DOHH2 (cell line): Measurements from ENCODE around the gene CRTAP.

Experiments
- H3F3A ChIP-seq: fragments of 200-600 bp; sonication (generic), shearing (Covaris generic); 2 replicates; pipeline ENCODE4 v1.6.0; 2016; ENCODE audit warnings: antibody characterized with exemption, mild to moderate bottlenecking; ENCODE audit not compliant: control insufficient read depth, insufficient read depth
- H3K27ac ChIP-seq: fragments of 200-600 bp; sonication (generic); 2 replicates; pipeline ENCODE4 v1.5.1; 2014; ENCODE audit warnings: low read depth, mild to moderate bottlenecking, low read length, moderate library complexity
- H3K27me3 ChIP-seq: fragments of 200-600 bp; sonication (generic); 2 replicates; pipeline ENCODE4 v1.6.1; 2014; ENCODE audit warnings: mild to moderate bottlenecking, low read length, mixed read lengths; ENCODE audit not compliant: control insufficient read depth
- H3K36me3 ChIP-seq: fragments of 200-600 bp; sonication (generic); 2 replicates; pipeline ENCODE4 v1.6.1; 2014; ENCODE audit warnings: mild to moderate bottlenecking, low read length, moderate library complexity, mixed read lengths; ENCODE audit not compliant: control insufficient read depth
- H3K4me1 ChIP-seq: fragments of 200-600 bp; sonication (generic); 2 replicates; pipeline ENCODE4 v1.6.1; 2014; ENCODE audit warnings: mild to moderate bottlenecking, low read length, mixed read lengths; ENCODE audit not compliant: control insufficient read depth
- H3K4me2 ChIP-seq: fragments of 200-600 bp; sonication (generic); 2 replicates; pipeline ENCODE4 v1.6.0; 2014; ENCODE audit warnings: mild to moderate bottlenecking, low read length, moderate library complexity
- H3K4me3 ChIP-seq: fragments of 200-600 bp; sonication (generic); 2 replicates; pipeline ENCODE4 v1.5.1; 2014; ENCODE audit warnings: mild to moderate bottlenecking, low read length, mixed read lengths
- H3K79me2 ChIP-seq: fragments of 200-600 bp; sonication (generic); 2 replicates; pipeline ENCODE4 v1.6.1; 2014; ENCODE audit warnings: mild to moderate bottlenecking, low read length, mixed read lengths; ENCODE audit not compliant: control insufficient read depth
- H3K9me2 ChIP-seq: fragments of 200-600 bp; sonication (generic); replicated peaks from 2 replicates; pipeline ENCODE4 v1.6.1; 2014; ENCODE audit warnings: mild to moderate bottlenecking, low read length, mixed read lengths; ENCODE audit not compliant: control insufficient read depth
- H3K9me3 ChIP-seq: fragments of 200-600 bp; sonication (generic); 2 replicates; pipeline ENCODE4 v1.6.1; 2014; ENCODE audit warnings: antibody characterized with exemption, low read length, mixed read lengths; ENCODE audit not compliant: control insufficient read depth, insufficient read depth
- H4K20me1 ChIP-seq: fragments of 200-600 bp; sonication (generic); 2 replicates; pipeline ENCODE4 v1.6.0; 2014; ENCODE audit warnings: low read depth, mild to moderate bottlenecking, antibody characterized with exemption, low read length, moderate library complexity; ENCODE audit not compliant: control insufficient read depth, insufficient read depth
- CTCF ChIP-seq: fragments of 200-600 bp; sonication (generic); IDR thresholded peaks from one replicate; pipeline ENCODE4 v1.5.1; 2014; ENCODE audit warnings: antibody characterized with exemption, mild to moderate bottlenecking, low read depth, low read length; ENCODE audit not compliant: poor library complexity, severe bottlenecking
- EZH2phosphoT487 ChIP-seq: fragments of 200-600 bp; sonication (generic); IDR thresholded peaks from 2 replicates; pipeline ENCODE4 v1.6.1; 2017; ENCODE audit warnings: borderline replicate concordance, mild to moderate bottlenecking, antibody characterized with exemption, low read length, moderate library complexity, mixed read lengths

The CRTAP gene

DNA sequence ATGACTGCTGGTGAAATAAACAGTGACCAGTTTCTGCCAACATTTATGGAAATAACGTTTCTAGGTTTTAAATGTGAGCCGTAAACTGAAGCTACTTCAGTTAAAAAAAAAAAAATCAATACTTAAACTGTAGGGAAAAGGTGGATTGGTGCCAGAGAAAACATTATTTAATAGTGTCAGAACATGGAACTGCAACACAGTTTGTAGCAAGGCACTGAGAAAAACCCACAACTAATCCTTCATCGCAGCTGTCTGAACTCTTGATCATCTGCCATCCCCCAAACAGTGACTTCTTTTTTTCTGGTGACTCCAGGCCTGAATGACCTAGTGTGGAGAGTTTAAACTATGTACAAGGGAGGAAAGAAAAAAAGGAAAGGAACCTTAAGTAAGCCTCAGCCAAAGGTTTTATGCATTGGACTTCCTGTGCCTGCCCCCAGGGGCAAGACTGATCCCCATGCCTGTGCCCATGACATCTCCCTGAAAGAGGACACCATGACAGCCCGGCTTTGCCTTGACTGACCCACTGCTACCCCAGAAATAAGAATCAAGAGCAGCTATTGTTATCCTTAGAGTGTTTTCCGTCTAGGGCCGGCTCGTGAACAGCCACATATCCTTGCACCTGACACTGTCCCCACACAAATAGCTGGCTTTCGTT is 33.1 kb downstream of the CRTAP start:
- Histone ChIP-seq H4K20me1 (no peaks in the 10 kb centered on the region), H3K79me2 (no peaks in the 10 kb centered on the region), H3K27me3 (no peaks in the 10 kb centered on the region), H3K4me1 (no peaks in the 10 kb centered on the region), H3K9me3 (no peaks in the 10 kb centered on the region), H3K9me2 (no peaks in the 10 kb centered on the region), H3K36me3 (peaks cover 3% of the 10 kb centered on the region; the same call in 1 of the 2 replicates), H3K27ac (no peak overlapping the region), H3K4me3 (no peak overlapping the region), H3F3A (no peaks in the 10 kb centered on the region), H3K4me2 (no peak overlapping the region)
- TF ChIP-seq CTCF (no peak), EZH2phosphoT487 (no peak)

GRCh38 chr3:33149342-33149741 is 35.5 kb downstream of the CRTAP start:
- H3K4me3 ChIP-seq: no peak overlapping the region
- no peaks in the 10 kb centered on the region for H4K20me1 ChIP-seq
- H3K4me2 ChIP-seq: no peak overlapping the region
- H3K27me3 ChIP-seq: no peaks in the 10 kb centered on the region
- no peak overlapping the region for H3K27ac ChIP-seq
- no peaks in the 10 kb centered on the region for H3K4me1 ChIP-seq
- no peaks in the 10 kb centered on the region for H3K9me2 ChIP-seq
- H3F3A ChIP-seq: no peaks in the 10 kb centered on the region
- H3K36me3 ChIP-seq: no peaks in the 10 kb centered on the region
- TF ChIP-seq EZH2phosphoT487 (no peak), CTCF (no peak)
- no peaks in the 10 kb centered on the region for H3K79me2 ChIP-seq
- H3K9me3 ChIP-seq: no peaks in the 10 kb centered on the region

DNA sequence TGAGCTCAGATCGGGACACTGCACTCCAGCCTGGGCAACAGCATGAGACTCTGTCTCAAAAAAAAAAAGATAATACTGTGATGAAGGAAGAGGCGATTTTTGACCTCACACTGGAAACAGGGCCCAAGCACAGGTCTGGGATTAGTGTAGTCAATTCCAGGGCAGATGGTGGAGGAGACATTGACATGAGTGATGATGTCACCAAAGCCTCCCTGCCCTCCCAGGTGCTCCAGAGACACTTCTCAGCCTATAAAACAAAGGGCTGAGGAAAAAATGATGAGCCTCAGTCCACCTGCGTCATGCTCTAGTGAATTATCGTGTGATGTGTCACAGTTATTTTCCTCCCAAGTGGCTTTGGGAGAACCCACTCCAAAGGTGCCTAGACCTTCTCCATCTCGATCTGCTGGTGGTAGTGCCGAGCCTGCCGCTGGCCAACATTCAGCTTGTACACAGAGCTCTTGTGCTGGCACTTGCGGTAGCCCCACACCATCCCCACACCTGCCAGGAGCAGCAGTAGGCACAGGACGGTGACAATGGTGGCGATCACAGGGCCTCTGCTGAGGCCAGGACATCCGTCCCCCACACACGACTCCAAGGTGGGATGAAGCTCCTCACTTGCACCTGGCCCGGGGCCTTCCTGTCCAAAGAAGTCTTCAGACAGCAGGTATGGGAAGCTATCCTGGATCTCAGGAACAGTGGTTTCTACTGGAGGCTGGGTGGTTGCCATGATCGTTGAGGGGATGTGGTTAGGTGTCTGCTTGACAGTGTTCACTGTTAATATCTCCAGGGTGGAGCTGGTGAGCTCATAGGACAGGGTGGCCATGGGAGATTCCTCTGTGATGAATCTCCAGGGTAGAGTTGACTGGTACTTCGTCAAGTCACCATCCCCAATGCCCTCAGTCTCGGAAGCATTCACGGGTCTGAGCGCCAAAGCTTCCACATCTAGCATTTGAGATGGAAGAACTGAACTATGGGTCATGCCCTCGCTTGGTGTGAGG is 38.8 kb downstream of the CRTAP start:
- no peaks in the 10 kb centered on the region for H3K9me3 ChIP-seq
- peaks cover 3% of the 10 kb centered on the region; the same call in 1 of the 2 replicates for H3K4me1 ChIP-seq
- H3K27me3 ChIP-seq: no peaks in the 10 kb centered on the region
- no peak overlapping the region for H3K27ac ChIP-seq
- no peaks in the 10 kb centered on the region for H3K9me2 ChIP-seq
- H3F3A ChIP-seq: no peaks in the 10 kb centered on the region
- H3K79me2 ChIP-seq: no peaks in the 10 kb centered on the region
- H4K20me1 ChIP-seq: no peaks in the 10 kb centered on the region
- no peak overlapping the region for H3K4me3 ChIP-seq
- no peaks in the 10 kb centered on the region for H3K36me3 ChIP-seq
- no peak overlapping the region for H3K4me2 ChIP-seq
- TF ChIP-seq EZH2phosphoT487: no peak
- no peak for TF ChIP-seq CTCF
